DND-41 (cell line): ENCODE measurements around the gene MECR.
A peak's percentile ranks its signal among the peaks of the same experiment; 100 is the strongest.

Experiments
- ATAC-seq: fragments of 200-7000 bp; cut with Tn5 transposase; 3 replicates; pipeline ENCODE4 v1.9.1; 2021; ENCODE audit warnings: low read depth; ENCODE audit not compliant: insufficient read depth
- DNase-seq: peaks from one replicate; pipeline ENCODE4 v3.0.0-alpha.2; 2020
- H2AFZ ChIP-seq: 2 replicates; pipeline ENCODE4 v1.6.0; 2012; ENCODE audit warnings: low read depth, low read length
- H3K27ac ChIP-seq: 2 replicates; pipeline ENCODE4 v1.5.1; 2012; ENCODE audit warnings: low read length, inconsistent platforms
- H3K27me3 ChIP-seq: fragments of 200-600 bp; sonication (generic); 2 replicates; pipeline ENCODE4 v1.6.0; 2012; ENCODE audit warnings: low read length, mild to moderate bottlenecking, inconsistent platforms; ENCODE audit not compliant: insufficient read depth, poor library complexity
- H3K36me3 ChIP-seq: 2 replicates; pipeline ENCODE4 v1.5.1; 2012; ENCODE audit warnings: low read length, inconsistent platforms; ENCODE audit not compliant: insufficient read depth
- H3K4me1 ChIP-seq: 2 replicates; pipeline ENCODE4 v1.5.1; 2012; ENCODE audit warnings: mild to moderate bottlenecking, low read length; ENCODE audit not compliant: insufficient read depth
- H3K4me2 ChIP-seq: 2 replicates; pipeline ENCODE4 v1.6.0; 2012; ENCODE audit warnings: mild to moderate bottlenecking, moderate library complexity, low read length, inconsistent platforms; ENCODE audit not compliant: insufficient read depth
- H3K4me3 ChIP-seq, 2 experiments: fragments of 200-600 bp in 1 of 2; shearing (Covaris generic) in 1 of 2; 2 replicates each; pipeline ENCODE4 v1.5.1; 2012 to 2016; ENCODE audit warnings: inconsistent platforms in 2 of 2, low read length in 2 of 2, mild to moderate bottlenecking in 2 of 2, low read depth in 1 of 2, moderate library complexity in 1 of 2
- H3K79me2 ChIP-seq: 2 replicates; pipeline ENCODE4 v1.6.0; 2012; ENCODE audit warnings: low read length, inconsistent platforms; ENCODE audit not compliant: insufficient read depth
- H3K9ac ChIP-seq: 2 replicates; pipeline ENCODE4 v1.6.0; 2012; ENCODE audit warnings: low read depth, mild to moderate bottlenecking, inconsistent platforms, low read length, moderate library complexity
- H3K9me3 ChIP-seq: 2 replicates; pipeline ENCODE4 v1.5.1; 2012; ENCODE audit warnings: low read length, moderate library complexity, mild to moderate bottlenecking, inconsistent platforms; ENCODE audit not compliant: insufficient read depth, severe bottlenecking
- H4K20me1 ChIP-seq: 2 replicates; pipeline ENCODE4 v1.6.0; 2012; ENCODE audit warnings: low read length; ENCODE audit not compliant: insufficient read depth
- CTCF ChIP-seq: IDR thresholded peaks from 2 replicates; pipeline ENCODE4 v1.5.1; 2012; ENCODE audit warnings: borderline replicate concordance, low read length, moderate library complexity, mild to moderate bottlenecking; ENCODE audit not compliant: poor library complexity, severe bottlenecking; ENCODE audit errors: extremely low read depth
- EZH2 ChIP-seq: IDR thresholded peaks from 3 replicates; pipeline ENCODE4 v1.6.1; 2012; ENCODE audit warnings: borderline replicate concordance, low read depth, mild to moderate bottlenecking, moderate library complexity, low read length, inconsistent platforms; ENCODE audit not compliant: severe bottlenecking

The MECR gene

GRCh38 chr1:29176576-29176975 is 54.2 kb downstream of the MECR start:
- Histone ChIP-seq H3K4me1 (peaks cover 44% of the 10 kb centered on the region), H2AFZ (no peak overlapping the region), H3K27me3 (no peaks in the 10 kb centered on the region), H4K20me1 (peaks cover 83% of the 10 kb centered on the region), H3K9ac (no peak overlapping the region), H3K27ac (no peak overlapping the region), H3K79me2 (peaks cover 98% of the 10 kb centered on the region), H3K4me2 (0 out of 2 replicates have a peak overlapping the region, but pooled peaks have one; percentile 14), H3K9me3 (no peaks in the 10 kb centered on the region), H3K36me3 (peaks cover 49% of the 10 kb centered on the region), H3K4me3 (no peak overlapping the region)
- ATAC-seq (no peak), DNase-seq (no peak)
- TF ChIP-seq CTCF = no peak
- TF ChIP-seq EZH2 = no peak

- peaks cover 21% of the 10 kb centered on the region for H3K4me1 ChIP-seq
- no peak overlapping the region for H3K4me2 ChIP-seq
These were observed 58.3 kb downstream of the MECR start for GRCh38 chr1:29172415-29172939.

GRCh38 chr1:29171521-29171920 is 59.2 kb downstream of the MECR start:
- Histone ChIP-seq H3K4me3 (no peak overlapping the region), H3K4me1 (peaks cover 14% of the 10 kb centered on the region), H3K9ac (no peak overlapping the region), H3K27ac (no peak overlapping the region), H3K9me3 (no peaks in the 10 kb centered on the region), H4K20me1 (peaks cover 89% of the 10 kb centered on the region), H3K36me3 (peaks cover 64% of the 10 kb centered on the region), H2AFZ (no peak overlapping the region), H3K4me2 (no peak overlapping the region; the same call in 1 of the 2 replicates), H3K79me2 (peaks cover 98% of the 10 kb centered on the region), H3K27me3 (no peaks in the 10 kb centered on the region)
- TF ChIP-seq CTCF (no peak), EZH2 (no peak)
- DNase-seq = no peak
- no peak for ATAC-seq

More at GRCh38 chr1:29172415-29172939, 58.3 kb downstream of the MECR start:
- ATAC-seq (no peak), DNase-seq (no peak)
- H3K9me3 ChIP-seq = no peaks in the 10 kb centered on the region
- peaks cover 98% of the 10 kb centered on the region for H3K79me2 ChIP-seq
- no peak overlapping the region for H3K4me3 ChIP-seq
- peaks cover 64% of the 10 kb centered on the region for H3K36me3 ChIP-seq
- no peak for TF ChIP-seq EZH2
- H2AFZ ChIP-seq = no peak overlapping the region
- H3K27me3 ChIP-seq = no peaks in the 10 kb centered on the region
- H3K27ac ChIP-seq = no peak overlapping the region
- peaks cover 89% of the 10 kb centered on the region for H4K20me1 ChIP-seq
- H3K9ac ChIP-seq = no peak overlapping the region; the same call in 1 of the 2 replicates

GRCh38 chr1:29171089-29171488 is 59.6 kb downstream of the MECR start:
- Histone ChIP-seq H3K27me3 (no peaks in the 10 kb centered on the region), H3K9me3 (no peaks in the 10 kb centered on the region), H2AFZ (no peak overlapping the region), H3K4me1 (peaks cover 12% of the 10 kb centered on the region; the same call in 1 of the 2 replicates), H3K4me3 (no peak overlapping the region), H3K9ac (no peak overlapping the region), H3K36me3 (peaks cover 65% of the 10 kb centered on the region), H3K27ac (no peak overlapping the region), H3K79me2 (peaks cover 98% of the 10 kb centered on the region), H4K20me1 (peaks cover 89% of the 10 kb centered on the region), H3K4me2 (no peak overlapping the region; the same call in none of the 2 replicates)
- ATAC-seq = 0 out of 3 replicates have a peak, but pooled peaks have one; percentile 23
- no peak for DNase-seq
- TF ChIP-seq CTCF (no peak), EZH2 (no peak)
